SW480 (cell line): Measurements from ENCODE around the gene C10orf105.

Experiments used
- DNase-seq: peaks from one replicate; pipeline ENCODE4 v3.0.0-alpha.2; 2016; ENCODE audit warnings: low spot score

Gene C10orf105

DNA sequence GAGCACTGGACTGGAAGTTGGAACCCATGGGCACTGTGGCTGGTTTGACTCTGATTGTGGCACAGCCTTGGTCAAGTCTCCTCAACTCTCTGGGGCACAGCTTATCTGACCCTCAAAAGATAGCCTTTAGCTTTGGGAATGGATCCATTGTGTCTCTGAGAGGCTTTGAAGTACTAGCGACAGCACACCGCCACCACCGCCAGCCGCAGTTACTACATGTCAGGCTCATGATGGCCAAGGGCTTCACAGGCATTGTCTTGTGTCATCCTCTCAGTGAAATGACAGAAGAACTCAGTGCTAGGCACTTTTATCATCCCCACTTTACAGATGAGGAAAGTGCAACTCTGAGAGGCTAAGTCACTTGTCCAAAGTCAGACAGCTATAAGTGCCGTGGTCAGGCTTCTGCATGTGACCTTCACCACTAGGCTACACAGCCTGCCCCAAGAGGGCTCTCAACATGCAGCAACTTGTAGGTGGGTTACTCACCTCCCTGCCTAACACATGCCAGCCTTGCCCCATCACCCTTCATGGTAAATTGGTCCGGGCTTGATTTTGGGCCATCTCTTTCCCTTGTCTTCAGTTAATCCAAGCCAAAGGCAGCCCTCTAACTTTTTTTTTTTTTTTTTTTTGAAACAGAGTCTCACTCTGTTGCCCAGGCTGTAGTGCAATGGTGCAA lies 44.1 kb downstream of the C10orf105 start:
- DNase-seq = no peak

DNA sequence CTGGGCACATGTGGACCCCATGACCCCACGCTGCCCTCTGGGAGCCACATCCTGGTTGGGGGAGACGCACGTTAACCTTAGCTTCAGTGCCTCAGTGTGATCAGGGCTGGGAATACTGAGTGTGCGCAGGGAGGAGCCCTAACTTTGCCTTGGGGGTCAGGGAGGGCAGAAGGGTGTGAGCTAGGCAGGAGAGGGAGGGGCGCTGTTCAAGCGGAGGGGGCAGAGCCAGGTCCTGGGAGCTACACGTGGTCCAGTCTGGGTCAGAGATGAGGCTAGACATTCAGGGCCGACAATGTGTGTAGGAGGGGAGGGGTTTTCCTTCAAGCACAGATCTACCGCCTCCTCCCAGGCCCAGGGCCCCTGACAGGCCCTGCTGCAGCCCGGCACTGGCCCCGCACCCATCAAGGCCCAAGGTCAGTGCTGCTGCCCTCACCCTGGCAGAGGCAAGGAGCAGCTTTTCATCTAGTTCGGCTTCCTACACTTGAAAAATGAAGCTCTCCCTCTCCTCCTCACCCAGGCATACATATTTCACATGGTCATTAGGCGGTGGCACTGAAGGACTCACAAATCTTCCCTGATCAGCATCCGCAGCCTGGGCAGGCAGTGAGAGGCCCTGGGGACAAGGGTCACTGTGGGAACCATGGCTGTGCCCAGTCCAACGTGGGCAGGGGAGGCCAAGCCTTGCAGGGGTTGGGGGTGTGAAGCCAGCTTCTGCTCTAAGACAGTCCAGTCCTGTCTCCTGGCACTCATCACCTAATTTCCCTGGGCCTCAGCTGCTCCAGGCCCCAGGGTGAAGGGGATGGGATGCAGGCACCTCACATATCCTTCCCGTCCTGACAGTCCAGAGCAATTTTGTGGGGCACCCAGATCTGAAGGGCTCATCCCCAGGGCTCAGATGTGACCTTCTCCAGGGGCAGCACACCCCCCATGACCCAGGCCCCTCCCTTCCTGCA lies 47.3 kb downstream of the C10orf105 start:
- DNase-seq = no peak

DNA sequence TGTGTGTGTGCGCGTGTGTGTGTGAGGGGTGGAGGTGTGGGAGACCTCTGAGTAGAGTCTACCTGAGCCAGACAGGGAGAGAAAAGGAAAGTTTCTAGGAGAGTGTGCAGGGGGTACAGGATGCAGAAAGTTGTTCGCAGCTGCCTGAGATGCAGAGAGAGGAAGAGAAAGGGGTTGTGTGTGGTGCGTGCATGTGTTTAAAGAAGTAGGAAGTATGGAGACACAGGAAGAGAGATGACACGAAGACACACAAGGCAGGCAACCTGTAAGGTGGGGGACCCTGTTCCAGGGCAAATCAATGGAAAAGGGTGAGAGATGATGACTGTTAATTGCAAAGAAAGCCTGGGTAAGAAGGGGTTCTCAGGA lies 52.2 kb downstream of the C10orf105 start:
- no peak for DNase-seq

DNA sequence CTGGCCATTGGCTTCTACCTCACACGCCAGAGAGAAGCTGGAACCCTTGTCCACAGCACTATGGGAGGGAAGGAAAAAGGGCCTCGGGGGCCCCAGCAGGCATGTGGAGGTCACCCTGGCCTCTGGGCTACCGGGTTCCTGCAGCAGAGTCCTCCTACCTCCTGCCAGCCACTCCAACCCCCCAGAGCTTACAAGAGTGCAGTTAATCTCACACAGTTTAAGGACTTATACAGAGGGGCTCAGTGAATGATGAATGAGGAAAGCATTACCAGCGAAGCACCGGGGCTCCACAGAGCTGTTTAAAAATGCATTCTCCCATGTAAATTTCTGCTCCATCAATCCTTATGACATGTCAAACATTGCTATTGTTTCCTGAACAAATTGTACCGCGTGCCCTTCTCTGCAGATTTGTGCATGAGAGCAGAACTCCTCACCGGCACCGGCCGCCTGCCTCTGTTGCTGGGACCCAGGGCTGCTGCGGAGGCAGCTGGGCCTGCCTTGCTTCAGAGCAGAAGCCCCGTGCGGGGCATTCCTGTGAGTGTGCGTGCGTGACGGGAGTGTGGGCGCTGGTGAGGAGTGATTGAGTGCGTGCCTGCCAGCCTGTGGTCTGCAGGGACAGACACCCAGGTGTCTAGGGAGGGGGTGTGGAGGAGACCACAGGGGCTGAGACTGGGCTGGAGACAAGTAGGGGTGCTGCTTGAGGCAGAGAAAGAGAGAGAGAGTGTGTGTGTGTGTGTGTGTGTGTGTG lies 52.8 kb downstream of the C10orf105 start:
- DNase-seq = no peak

DNA sequence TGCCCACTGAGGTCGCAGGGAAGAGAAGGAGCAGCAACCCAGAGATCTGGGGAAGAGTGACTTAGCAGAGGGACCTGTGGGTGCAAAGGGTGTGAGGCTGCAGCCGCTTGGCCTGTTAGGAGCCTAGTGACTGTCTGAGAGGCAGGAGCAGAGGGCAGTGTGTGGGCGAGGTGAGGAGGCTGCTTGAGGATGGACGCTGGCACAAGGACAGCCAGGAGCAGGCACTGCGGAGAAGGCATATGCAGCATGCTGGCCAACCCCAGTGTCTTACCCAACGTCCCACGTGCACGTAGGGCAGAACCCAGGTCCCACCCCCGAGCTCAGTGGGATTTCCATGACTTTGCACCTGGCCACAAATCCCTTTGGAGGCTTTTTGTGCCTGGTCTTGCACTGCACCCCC lies 54.1 kb downstream of the C10orf105 start:
- DNase-seq = no peak

DNA sequence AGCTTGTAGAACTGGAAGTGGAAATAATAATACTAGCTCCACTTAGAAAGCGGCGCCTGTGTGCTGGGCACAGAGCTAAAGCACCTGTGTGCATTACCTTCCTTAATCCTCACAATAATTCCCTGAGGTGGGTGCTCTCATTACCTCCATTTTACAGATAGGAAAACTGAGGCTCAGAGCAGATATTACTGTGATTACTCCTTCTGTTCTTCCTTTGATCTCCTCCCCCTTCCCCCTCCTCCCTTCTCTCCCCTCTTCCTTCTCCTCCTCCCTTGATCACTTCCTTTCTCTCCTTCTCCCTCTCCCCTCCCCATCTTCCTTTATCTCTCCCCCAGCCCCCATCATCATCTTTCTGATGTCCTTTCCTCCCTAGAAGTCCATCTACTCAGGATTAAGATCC lies 55.0 kb downstream of the C10orf105 start:
- DNase-seq = no peak

DNA sequence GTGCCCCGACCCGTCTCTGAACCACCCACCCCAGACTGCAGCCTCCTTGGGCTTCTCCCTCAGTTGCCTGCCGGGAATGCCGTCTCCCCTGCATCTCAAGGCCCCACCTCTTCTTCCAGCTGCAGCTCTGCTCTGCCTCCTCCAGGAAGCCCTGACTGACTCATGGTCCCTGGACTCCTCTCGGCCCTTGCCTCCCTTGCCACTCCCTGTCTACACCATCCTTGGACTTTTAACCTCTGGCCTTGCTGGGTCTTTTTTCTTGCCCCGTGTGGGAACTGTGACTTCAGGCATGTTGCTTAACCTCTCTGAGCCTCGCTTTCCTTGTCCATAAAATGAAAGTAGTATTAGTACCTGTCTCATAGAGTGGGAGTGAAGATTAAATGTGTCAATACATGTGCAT lies 56.3 kb downstream of the C10orf105 start:
- no peak for DNase-seq

DNA sequence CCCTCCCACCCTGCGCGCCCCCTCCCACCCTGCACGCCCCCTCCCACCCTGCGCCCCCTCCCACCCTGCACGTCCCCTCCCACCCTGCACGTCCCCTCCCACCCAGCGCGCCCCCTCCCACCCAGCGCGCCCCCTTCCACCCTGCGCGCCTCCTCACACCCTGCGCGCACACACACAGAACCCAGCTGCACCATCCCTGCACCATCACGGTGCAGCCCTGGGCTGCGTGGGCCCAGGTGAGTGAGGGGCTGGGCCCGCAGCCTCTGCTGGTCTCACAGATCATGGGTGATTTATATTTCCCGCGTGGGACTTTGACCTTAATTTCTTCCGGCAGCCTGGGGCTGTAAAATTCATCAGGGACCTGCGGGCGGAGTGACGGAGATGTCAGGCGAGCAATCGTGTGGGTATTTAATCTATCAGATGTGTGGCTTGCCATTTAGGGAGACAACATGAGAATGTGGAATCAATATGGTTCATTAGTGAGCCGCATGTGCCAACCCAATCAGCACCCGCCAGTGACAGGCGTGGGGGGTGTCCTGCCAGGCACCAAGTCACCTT lies 57.7 kb downstream of the C10orf105 start:
- no peak for DNase-seq
